ENCODE data around the gene GPRASP1. TPM values are rescaled to one million over a fixed set of nuclear protein-coding genes. Genes with fewer than 3 reads are reported as not detected.
A peak's percentile ranks its signal among the peaks of the same experiment; 100 is the strongest.
"Not testable (repeated sequence)": the region's sequence is repeated elsewhere in the genome, so short reads cannot be mapped to it uniquely, and the experiment has no call there.

GPRASP1 gene
- total and polyA plus RNA-seq, 2 experiments from 2014 or later, result 1.9 to 4.9 TPM

GRCh38 chrX:102658556-102658955, 7.3 kb downstream of the GPRASP1 start:
- H3K79me2 ChIP-seq, result no peaks in the 10 kb centered on the region
- H3K4me1 ChIP-seq (ENCODE audit: insufficient read depth), result peaks cover 4% of the 10 kb centered on the region
- no peaks in the 10 kb centered on the region for H3K9me3 ChIP-seq (ENCODE audit: low read depth)
- no peaks in the 10 kb centered on the region for H4K20me1 ChIP-seq (ENCODE audit: insufficient read depth, poor library complexity, severe bottlenecking)
- no peaks in the 10 kb centered on the region for H3K27me3 ChIP-seq
- H3K4me2 ChIP-seq, result peak overlapping the region; percentile 82
- no peaks in the 10 kb centered on the region for H3K9me2 ChIP-seq (replicated peaks; ENCODE audit: insufficient read depth)
- H3K27ac ChIP-seq, result peak overlapping the region; percentile 63
- no peaks in the 10 kb centered on the region for H3K36me3 ChIP-seq (replicated peaks; ENCODE audit: insufficient read depth, low read depth)
- no peak overlapping the region for H3K4me3 ChIP-seq
- 66% methylated on average over 2 of the region's 2 CpGs for WGBS (ENCODE audit: low lambda C conversion rate, missing lambda C conversion rate)
- peak; percentile 14 for DNase-seq (ENCODE audit: low spot score)
- no peak overlapping the region for H2AFZ ChIP-seq
- TF ChIP-seq EZH2 (IDR thresholded peaks at IDR 0.05; ENCODE audit: borderline replicate concordance) (no peak), CTCF (IDR thresholded peaks at IDR 0.05; ENCODE audit: poor library complexity) (no peak), EZH2phosphoT487 (IDR thresholded peaks at IDR 0.05; ENCODE audit: low read depth, severe bottlenecking, unreplicated experiment) (no peak)

DNA sequence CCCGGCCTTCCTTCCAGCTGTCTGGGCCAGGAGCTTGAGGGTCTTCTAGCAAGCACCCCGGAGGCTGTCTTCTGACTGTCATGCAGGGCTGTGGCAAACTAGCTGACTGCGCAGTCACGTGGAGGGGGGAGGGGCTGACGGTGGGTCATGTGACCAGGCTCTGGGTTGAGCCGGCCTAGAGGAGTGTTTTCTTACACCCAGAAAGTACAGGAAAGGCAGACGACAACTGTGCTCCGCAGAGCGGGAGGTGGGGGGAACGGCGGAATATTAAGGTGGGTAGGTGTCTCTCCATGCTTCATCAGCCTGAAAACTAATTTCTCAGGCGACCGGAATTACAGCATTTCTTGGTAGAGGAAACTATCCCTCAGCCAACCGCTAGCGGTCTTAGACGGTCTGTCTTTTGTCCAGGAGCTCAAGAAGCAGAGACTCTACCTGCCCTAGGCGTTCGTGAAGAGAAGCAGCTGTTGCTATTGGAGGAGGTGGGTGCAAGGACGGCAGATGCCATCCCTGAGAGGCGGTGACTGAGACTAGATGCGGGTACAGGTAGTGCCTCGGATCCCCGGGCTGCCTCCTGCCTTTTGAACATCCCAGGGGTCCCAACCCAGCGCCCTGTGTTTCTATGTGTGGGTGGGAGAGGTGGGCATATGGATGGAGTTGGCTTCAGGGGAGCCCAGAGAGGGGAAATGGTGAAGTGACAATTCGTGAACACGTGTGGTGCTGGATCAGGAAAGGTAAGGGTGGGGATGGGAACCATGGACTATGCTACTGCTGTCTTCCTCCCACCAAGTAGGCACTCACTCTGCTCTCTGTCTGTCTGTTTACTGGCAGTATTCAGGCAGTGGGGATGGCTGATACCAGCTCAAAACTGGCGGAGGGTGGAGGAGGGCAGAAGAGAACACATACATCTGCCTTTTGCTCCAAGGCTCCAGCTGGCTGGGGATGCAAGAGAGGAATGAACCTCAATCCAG, 8.8 kb downstream of the GPRASP1 start:
- 43% methylated on average over 27 of the region's 27 CpGs for WGBS (ENCODE audit: low lambda C conversion rate, missing lambda C conversion rate)
- H3K27me3 ChIP-seq, result no peaks in the 10 kb centered on the region
- peaks cover 4% of the 10 kb centered on the region for H3K4me1 ChIP-seq (ENCODE audit: insufficient read depth)
- H2AFZ ChIP-seq, result peak overlapping the region; percentile 35
- H3K4me3 ChIP-seq, result peak overlapping the region; percentile 40
- H3K36me3 ChIP-seq (replicated peaks; ENCODE audit: insufficient read depth, low read depth), result no peaks in the 10 kb centered on the region
- peak; percentile 84 for DNase-seq (ENCODE audit: low spot score)
- H3K27ac ChIP-seq, result peak overlapping the region; percentile 63
- peak overlapping the region; percentile 82 for H3K4me2 ChIP-seq
- H3K9me3 ChIP-seq (ENCODE audit: low read depth), result no peaks in the 10 kb centered on the region
- H3K9me2 ChIP-seq (replicated peaks; ENCODE audit: insufficient read depth), result no peaks in the 10 kb centered on the region
- no peaks in the 10 kb centered on the region for H4K20me1 ChIP-seq (ENCODE audit: insufficient read depth, poor library complexity, severe bottlenecking)
- H3K79me2 ChIP-seq, result no peaks in the 10 kb centered on the region
- TF ChIP-seq EZH2phosphoT487 (IDR thresholded peaks at IDR 0.05; ENCODE audit: low read depth, severe bottlenecking, unreplicated experiment), result no peak

DNA sequence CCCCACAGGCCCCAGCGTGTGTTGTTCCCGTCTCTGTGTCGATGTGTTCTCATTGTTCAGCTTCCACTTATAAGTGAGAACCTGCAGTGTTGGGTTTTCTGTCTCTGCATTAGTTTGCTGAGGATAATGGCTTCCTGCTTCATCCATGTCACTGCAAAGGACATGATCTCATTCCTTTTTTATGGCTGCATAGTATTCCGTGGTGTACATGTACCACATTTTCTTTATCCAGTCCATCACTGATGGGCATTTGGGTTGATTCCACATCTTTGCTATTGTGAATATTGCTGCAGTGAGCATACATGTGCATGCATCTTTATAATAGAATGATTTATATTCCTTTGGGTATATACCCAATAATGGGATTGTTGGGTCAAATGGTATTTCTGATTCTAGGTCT, 12.5 kb downstream of the GPRASP1 start:
- not testable (repeated sequence) for H3K36me3 ChIP-seq (replicated peaks; ENCODE audit: insufficient read depth, low read depth); H3K27ac ChIP-seq; H3K79me2 ChIP-seq; H3K4me1 ChIP-seq (ENCODE audit: insufficient read depth); H3K9me2 ChIP-seq (replicated peaks; ENCODE audit: insufficient read depth); H2AFZ ChIP-seq; H3K27me3 ChIP-seq; DNase-seq (ENCODE audit: low spot score); H3K4me3 ChIP-seq; H3K4me2 ChIP-seq; H3K9me3 ChIP-seq (ENCODE audit: low read depth); H4K20me1 ChIP-seq (ENCODE audit: insufficient read depth, poor library complexity, severe bottlenecking)
- 74% methylated on average over 4 of the region's 4 CpGs for WGBS (ENCODE audit: low lambda C conversion rate, missing lambda C conversion rate)

GRCh38 chrX:102667034-102667433, 15.8 kb downstream of the GPRASP1 start:
- not testable (repeated sequence) for H3K4me1 ChIP-seq (ENCODE audit: insufficient read depth); H3K9me3 ChIP-seq (ENCODE audit: low read depth); H3K79me2 ChIP-seq; H3K9me2 ChIP-seq (replicated peaks; ENCODE audit: insufficient read depth); DNase-seq (ENCODE audit: low spot score); H3K27me3 ChIP-seq; H4K20me1 ChIP-seq (ENCODE audit: insufficient read depth, poor library complexity, severe bottlenecking); H3K4me3 ChIP-seq; H3K36me3 ChIP-seq (replicated peaks; ENCODE audit: insufficient read depth, low read depth); H3K27ac ChIP-seq; H2AFZ ChIP-seq; H3K4me2 ChIP-seq
- 100% methylated on average over 1 of the region's 1 CpG for WGBS (ENCODE audit: low lambda C conversion rate, missing lambda C conversion rate)

- no peak overlapping the region for H3K4me2 ChIP-seq
- H3K27me3 ChIP-seq, result no peaks in the 10 kb centered on the region
- no peak overlapping the region for H2AFZ ChIP-seq
Observed at GRCh38 chrX:102669526-102669925, 18.2 kb downstream of the GPRASP1 start.

More at GRCh38 chrX:102669526-102669925, 18.2 kb downstream of the GPRASP1 start:
- Histone ChIP-seq H3K4me3 (no peak overlapping the region), H4K20me1 (ENCODE audit: insufficient read depth, poor library complexity, severe bottlenecking) (no peaks in the 10 kb centered on the region), H3K9me3 (ENCODE audit: low read depth) (no peaks in the 10 kb centered on the region), H3K4me1 (ENCODE audit: insufficient read depth) (no peaks in the 10 kb centered on the region), H3K9me2 (replicated peaks; ENCODE audit: insufficient read depth) (no peaks in the 10 kb centered on the region), H3K36me3 (replicated peaks; ENCODE audit: insufficient read depth, low read depth) (no peaks in the 10 kb centered on the region), H3K79me2 (peaks cover 6% of the 10 kb centered on the region), H3K27ac (no peak overlapping the region)
- no peak for TF ChIP-seq EZH2phosphoT487 (IDR thresholded peaks at IDR 0.05; ENCODE audit: low read depth, severe bottlenecking, unreplicated experiment)
- TF ChIP-seq EZH2 (IDR thresholded peaks at IDR 0.05; ENCODE audit: borderline replicate concordance), result no peak
- no peak for TF ChIP-seq CTCF (IDR thresholded peaks at IDR 0.05; ENCODE audit: poor library complexity)
- no peak for DNase-seq (ENCODE audit: low spot score)
- WGBS (ENCODE audit: low lambda C conversion rate, missing lambda C conversion rate), result 78% methylated on average over 4 of the region's 4 CpGs

Data from hepatocyte (in vitro differentiated cells).